Neural cell (in vitro differentiated cells): ENCODE results near the gene ADAMTS4. TPM values are rescaled to one million over a fixed set of nuclear protein-coding genes. Genes with fewer than 3 reads are reported as not detected.
A peak's percentile ranks its signal among the peaks of the same experiment; 100 is the strongest.

Experiments used
- H2AFZ ChIP-seq: fragments of 200-600, 300-800 bp; sonication (generic), shearing (Covaris generic); 2 replicates; pipeline ENCODE4 v1.6.0; 2014; ENCODE audit warnings: low read depth, mild to moderate bottlenecking, antibody characterized with exemption, low read length, moderate library complexity
- H3F3A ChIP-seq: fragments of 200-600 bp; shearing (Covaris generic); 2 replicates; pipeline ENCODE4 v1.6.1; 2016; ENCODE audit warnings: mild to moderate bottlenecking, moderate library complexity, mixed read lengths, antibody characterized with exemption, low read length; ENCODE audit not compliant: insufficient read depth, poor library complexity, severe bottlenecking
- H3K27ac ChIP-seq: fragments of 200-600, 300-800 bp; sonication (generic), shearing (Covaris generic); 2 replicates; pipeline ENCODE4 v1.5.1; 2014; ENCODE audit warnings: mild to moderate bottlenecking, low read length, moderate library complexity
- H3K27me3 ChIP-seq: fragments of 300-800, 200-600 bp; sonication (generic), shearing (Covaris generic); 2 replicates; pipeline ENCODE4 v1.6.0; 2014; ENCODE audit warnings: mild to moderate bottlenecking, low read depth, low read length, moderate library complexity; ENCODE audit not compliant: insufficient read depth
- H3K36me3 ChIP-seq: fragments of 300-800, 200-600 bp; sonication (generic), shearing (Covaris generic); 2 replicates; pipeline ENCODE4 v1.5.1; 2014; ENCODE audit warnings: mild to moderate bottlenecking, antibody characterized with exemption, low read length, moderate library complexity; ENCODE audit not compliant: insufficient read depth
- H3K4me2 ChIP-seq: fragments of 300-800, 200-600 bp; sonication (generic), shearing (Covaris generic); 2 replicates; pipeline ENCODE4 v1.6.0; 2014; ENCODE audit warnings: mild to moderate bottlenecking, low read length
- H3K4me3 ChIP-seq: fragments of 300-800, 200-600 bp; sonication (generic), shearing (Covaris generic); 2 replicates; pipeline ENCODE4 v1.5.1; 2014; ENCODE audit warnings: mild to moderate bottlenecking, low read length, moderate library complexity
- H3K79me2 ChIP-seq: fragments of 200-600 bp; shearing (Covaris generic); replicated peaks from 2 replicates; pipeline ENCODE4 v1.6.0; 2014; ENCODE audit warnings: mild to moderate bottlenecking, low read length, moderate library complexity; ENCODE audit not compliant: insufficient read depth
- H3K9ac ChIP-seq: fragments of 300-800, 200-600 bp; sonication (generic), shearing (Covaris generic); 2 replicates; pipeline ENCODE4 v1.6.1; 2016; ENCODE audit warnings: mild to moderate bottlenecking, low read length, mixed read lengths
- H3K9me2 ChIP-seq: fragments of 200-600 bp; shearing (Covaris generic); 2 replicates; pipeline ENCODE4 v1.6.1; 2016; ENCODE audit warnings: mild to moderate bottlenecking, low read length, mixed read lengths; ENCODE audit not compliant: insufficient read depth
- H3K9me3 ChIP-seq: fragments of 200-600, 300-800 bp; sonication (generic), shearing (Covaris generic); 2 replicates; pipeline ENCODE4 v1.6.1; 2016; ENCODE audit warnings: mild to moderate bottlenecking, mixed run types, low read length, moderate library complexity, mixed read lengths
- H4K20me1 ChIP-seq: fragments of 200-600 bp; shearing (Covaris generic); 2 replicates; pipeline ENCODE4 v1.6.1; 2016; ENCODE audit warnings: mild to moderate bottlenecking, mixed run types; ENCODE audit not compliant: insufficient read depth
- CTCF ChIP-seq: fragments of 450-650 bp; IDR thresholded peaks from 2 replicates; pipeline ENCODE4 v1.5.1; 2014; ENCODE audit warnings: antibody characterized with exemption, mild to moderate bottlenecking, moderate library complexity; ENCODE audit not compliant: poor library complexity, severe bottlenecking
- EP300 ChIP-seq: fragments of 450-650 bp; conservative IDR thresholded peaks from 2 replicates; pipeline ENCODE4 v1.6.1; 2014; ENCODE audit warnings: antibody characterized with exemption, mild to moderate bottlenecking, moderate library complexity; ENCODE audit not compliant: poor library complexity, severe bottlenecking
- EZH2 ChIP-seq: fragments of 200-600, 300-800 bp; shearing (Covaris generic), sonication (generic); IDR thresholded peaks from 2 replicates; pipeline ENCODE4 v1.6.1; 2014; ENCODE audit warnings: antibody characterized with exemption, low read length, borderline replicate concordance, mild to moderate bottlenecking; ENCODE audit not compliant: insufficient read depth, poor library complexity, severe bottlenecking
- MXI1 ChIP-seq: fragments of 450-650 bp; conservative IDR thresholded peaks from 2 replicates; pipeline ENCODE4 v1.6.1; 2014; ENCODE audit warnings: antibody characterized with exemption, mild to moderate bottlenecking; ENCODE audit not compliant: poor library complexity, severe bottlenecking
- POLR2AphosphoS5 ChIP-seq: IDR thresholded peaks from 2 replicates; pipeline ENCODE4 v1.6.1; 2012
- RAD21 ChIP-seq: fragments of 450-650 bp; conservative IDR thresholded peaks from 2 replicates; pipeline ENCODE4 v1.6.1; 2014; ENCODE audit warnings: antibody characterized with exemption, mild to moderate bottlenecking, moderate library complexity
- REST ChIP-seq: IDR thresholded peaks from 2 replicates; pipeline ENCODE4 v1.6.1; 2012; ENCODE audit warnings: borderline replicate concordance
- SMC3 ChIP-seq: fragments of 450-650 bp; conservative IDR thresholded peaks from 2 replicates; pipeline ENCODE4 v1.6.1; 2014; ENCODE audit warnings: antibody characterized with exemption, mild to moderate bottlenecking, moderate library complexity; ENCODE audit not compliant: poor library complexity
- TAF1 ChIP-seq: IDR thresholded peaks from 2 replicates; pipeline ENCODE4 v1.6.1; 2012; ENCODE audit warnings: low read depth
- polyA plus RNA-seq: library from polyadenylated mRNA; depleted of rRNA; stranded (reverse); fragments of >200 nt; gene quantifications from 2 replicates; pipeline ENCODE4 v1.2.3, GENCODE V29; 2014

ADAMTS4 gene
- polyA plus RNA-seq, 1 donor from 2014 or later, result 0.04 TPM

GRCh38 chr1:161164901-161165610 is 33.8 kb downstream of the ADAMTS4 start:
- Histone ChIP-seq H3K36me3 (no peaks in the 10 kb centered on the region), H3K9ac (peak overlapping the region; percentile 79), H3K4me2 (peak overlapping the region; percentile 72)

GRCh38 chr1:161163793-161164192 is 35.1 kb downstream of the ADAMTS4 start:
- Histone ChIP-seq H3K9me3 (no peaks in the 10 kb centered on the region), H3K9ac (no peak overlapping the region), H3K79me2 (peaks cover 11% of the 10 kb centered on the region), H3K4me2 (no peak overlapping the region), H3K27me3 (no peaks in the 10 kb centered on the region), H3K36me3 (no peaks in the 10 kb centered on the region), H3K9me2 (no peaks in the 10 kb centered on the region), H2AFZ (no peak overlapping the region), H3K27ac (no peak overlapping the region), H4K20me1 (no peaks in the 10 kb centered on the region), H3K4me3 (no peak overlapping the region), H3F3A (no peaks in the 10 kb centered on the region)
- no peak for TF ChIP-seq TAF1
- no peak for TF ChIP-seq EP300
- TF ChIP-seq EZH2, result no peak
- no peak for TF ChIP-seq POLR2AphosphoS5
- TF ChIP-seq REST, result no peak
- no peak for TF ChIP-seq SMC3

More at GRCh38 chr1:161164901-161165610, 33.8 kb downstream of the ADAMTS4 start:
- no peaks in the 10 kb centered on the region for H3K9me2 ChIP-seq
- H3K27ac ChIP-seq, result peak overlapping the region; percentile 84
- H3K27me3 ChIP-seq, result no peaks in the 10 kb centered on the region
- no peak for TF ChIP-seq CTCF
- no peak for TF ChIP-seq SMC3
- TF ChIP-seq TAF1, result no peak
- TF ChIP-seq MXI1, result no peak
- TF ChIP-seq POLR2AphosphoS5, result no peak
- TF ChIP-seq RAD21, result no peak
- TF ChIP-seq EZH2, result no peak
- TF ChIP-seq REST, result no peak
- no peak for TF ChIP-seq EP300
- no peaks in the 10 kb centered on the region for H3K9me3 ChIP-seq
- H3K4me3 ChIP-seq, result peak overlapping the region; percentile 96
- H2AFZ ChIP-seq, result no peak overlapping the region
- no peaks in the 10 kb centered on the region for H3F3A ChIP-seq
- H3K79me2 ChIP-seq, result peaks cover 7% of the 10 kb centered on the region
- no peaks in the 10 kb centered on the region for H4K20me1 ChIP-seq
